Measurements from ENCODE around the gene PPP1R3C. TPM values are rescaled to one million over a fixed set of nuclear protein-coding genes. Genes with fewer than 3 reads are reported as not detected.

PPP1R3C gene
- total RNA-seq, 2 donors from 2014 or later: 89.1 to 241 TPM

DNA sequence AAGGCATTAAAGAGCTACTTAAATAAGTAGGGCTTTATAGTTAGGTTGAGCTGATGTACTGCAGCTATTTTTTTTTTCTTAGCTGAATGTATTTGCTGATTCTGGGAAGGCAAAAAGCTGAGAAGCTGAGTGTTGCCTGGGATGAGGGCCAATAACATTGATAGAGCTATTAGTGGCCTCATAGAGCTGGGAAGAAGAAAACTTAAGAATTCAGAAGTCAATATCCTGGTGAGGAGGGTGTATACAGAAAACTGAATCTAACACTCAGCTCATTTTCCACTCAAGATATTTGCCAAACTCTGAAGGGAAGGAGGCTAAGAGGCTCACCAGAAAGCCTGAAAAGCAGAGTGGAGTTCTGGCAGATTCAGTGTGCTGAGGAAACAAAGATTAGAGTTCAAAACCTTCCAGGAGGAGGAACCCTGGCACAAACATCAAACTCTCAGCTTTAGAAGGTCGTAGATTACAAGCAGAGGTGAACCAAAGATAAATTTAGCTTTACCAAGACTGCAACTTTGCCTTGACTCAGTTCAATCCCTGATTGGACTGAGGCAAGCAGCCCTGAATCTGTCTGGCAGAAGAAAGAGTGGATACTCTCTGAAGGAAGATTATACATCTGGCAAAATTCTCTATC lies 11.3 kb downstream of the PPP1R3C start:
- TF ChIP-seq, protein P1, sequence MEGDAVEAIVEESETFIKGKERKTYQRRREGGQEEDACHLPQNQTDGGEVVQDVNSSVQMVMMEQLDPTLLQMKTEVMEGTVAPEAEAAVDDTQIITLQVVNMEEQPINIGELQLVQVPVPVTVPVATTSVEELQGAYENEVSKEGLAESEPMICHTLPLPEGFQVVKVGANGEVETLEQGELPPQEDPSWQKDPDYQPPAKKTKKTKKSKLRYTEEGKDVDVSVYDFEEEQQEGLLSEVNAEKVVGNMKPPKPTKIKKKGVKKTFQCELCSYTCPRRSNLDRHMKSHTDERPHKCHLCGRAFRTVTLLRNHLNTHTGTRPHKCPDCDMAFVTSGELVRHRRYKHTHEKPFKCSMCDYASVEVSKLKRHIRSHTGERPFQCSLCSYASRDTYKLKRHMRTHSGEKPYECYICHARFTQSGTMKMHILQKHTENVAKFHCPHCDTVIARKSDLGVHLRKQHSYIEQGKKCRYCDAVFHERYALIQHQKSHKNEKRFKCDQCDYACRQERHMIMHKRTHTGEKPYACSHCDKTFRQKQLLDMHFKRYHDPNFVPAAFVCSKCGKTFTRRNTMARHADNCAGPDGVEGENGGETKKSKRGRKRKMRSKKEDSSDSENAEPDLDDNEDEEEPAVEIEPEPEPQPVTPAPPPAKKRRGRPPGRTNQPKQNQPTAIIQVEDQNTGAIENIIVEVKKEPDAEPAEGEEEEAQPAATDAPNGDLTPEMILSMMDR (IDR thresholded peaks at IDR 0.05): no peak
- H3K27ac ChIP-seq: no peak overlapping the region
- peaks cover 0 to 3% of the 10 kb centered on the region in 2 donors for H3K4me1 ChIP-seq (ENCODE audit: control insufficient read depth in 1 of 2, low read depth in 2 of 2)
- H3K36me3 ChIP-seq: peaks cover 12% of the 10 kb centered on the region
- H3K27me3 ChIP-seq (replicated peaks; ENCODE audit: insufficient read depth): no peaks in the 10 kb centered on the region
- no peak overlapping the region for H3K4me3 ChIP-seq
- DNase-seq (ENCODE audit: low spot score) (no peak), ATAC-seq (ENCODE audit: insufficient number of reproducible peaks, low FRiP score, low read depth) (no peak)
- H3K9me3 ChIP-seq: no peaks in the 10 kb centered on the region

DNA sequence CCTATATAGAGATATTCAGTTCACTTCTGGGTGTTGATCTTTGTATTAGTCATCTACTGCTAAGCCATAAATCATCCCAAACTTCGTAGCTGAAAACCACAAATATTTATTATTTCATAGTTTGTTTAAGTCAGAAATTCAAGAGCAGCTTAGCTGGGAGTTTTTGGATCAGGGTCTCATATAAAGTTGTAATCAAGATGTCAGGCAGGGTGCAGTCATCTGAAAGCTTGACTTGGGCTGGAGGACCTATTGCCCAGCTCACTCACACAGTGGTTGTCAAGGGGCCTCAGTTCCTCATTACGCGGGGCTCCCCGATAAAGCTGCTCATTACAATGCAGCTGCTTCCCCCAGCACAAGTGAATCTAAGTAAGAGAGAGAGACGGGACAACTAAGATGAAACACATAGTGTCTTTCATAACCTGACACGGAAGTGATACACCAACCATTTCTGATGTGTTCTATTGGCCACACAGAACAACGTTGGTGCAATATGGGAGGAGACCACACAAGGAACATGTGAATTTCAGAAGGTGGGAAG lies 15.7 kb downstream of the PPP1R3C start:
- no peak for DNase-seq (ENCODE audit: low spot score)
- peaks cover 7 to 17% of the 10 kb centered on the region in 2 donors for H3K4me1 ChIP-seq (ENCODE audit: control insufficient read depth in 1 of 2, low read depth in 2 of 2)
- H3K4me3 ChIP-seq: no peak overlapping the region

DNA sequence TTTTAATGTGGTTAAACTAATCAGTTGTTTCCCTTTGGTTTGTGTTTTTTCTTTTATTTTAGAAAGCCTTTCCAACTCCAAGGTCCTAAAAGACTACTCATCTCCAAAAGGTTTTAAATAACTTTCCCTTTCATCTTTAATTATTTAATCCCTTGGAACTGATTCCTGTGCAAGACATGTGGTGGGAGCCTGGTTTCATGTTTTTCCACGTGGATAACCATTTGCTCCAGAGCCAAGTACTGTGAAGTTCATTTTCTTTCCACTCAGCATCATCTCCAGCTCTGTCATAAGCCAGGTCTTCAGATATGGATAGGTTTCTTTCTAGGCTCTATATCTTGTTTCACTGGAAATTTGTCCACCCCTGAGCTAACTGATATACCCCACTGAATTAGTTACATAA lies 16.7 kb downstream of the PPP1R3C start:
- H3K4me3 ChIP-seq: no peak overlapping the region
- H3K27ac ChIP-seq: no peak overlapping the region
- H3K9me3 ChIP-seq: no peaks in the 10 kb centered on the region
- no peaks in the 10 kb centered on the region for H3K27me3 ChIP-seq (replicated peaks; ENCODE audit: insufficient read depth)
- DNase-seq (ENCODE audit: low spot score) (no peak), ATAC-seq (ENCODE audit: insufficient number of reproducible peaks, low FRiP score, low read depth) (no peak)
- H3K4me1 ChIP-seq (ENCODE audit: control insufficient read depth in 1 of 2, low read depth in 2 of 2): peaks cover 8 to 23% of the 10 kb centered on the region in 2 donors
- no peaks in the 10 kb centered on the region for H3K36me3 ChIP-seq
- TF ChIP-seq, protein P1 (IDR thresholded peaks at IDR 0.05): no peak

More for the DNA sequence above, 15.7 kb downstream of the PPP1R3C start:
- no peaks in the 10 kb centered on the region for H3K36me3 ChIP-seq
- ATAC-seq (ENCODE audit: insufficient number of reproducible peaks, low FRiP score, low read depth): no peak
- no peaks in the 10 kb centered on the region for H3K27me3 ChIP-seq (replicated peaks; ENCODE audit: insufficient read depth)
- TF ChIP-seq, protein P1 (IDR thresholded peaks at IDR 0.05): no peak
- no peaks in the 10 kb centered on the region for H3K9me3 ChIP-seq
- H3K27ac ChIP-seq: no peak overlapping the region

DNA sequence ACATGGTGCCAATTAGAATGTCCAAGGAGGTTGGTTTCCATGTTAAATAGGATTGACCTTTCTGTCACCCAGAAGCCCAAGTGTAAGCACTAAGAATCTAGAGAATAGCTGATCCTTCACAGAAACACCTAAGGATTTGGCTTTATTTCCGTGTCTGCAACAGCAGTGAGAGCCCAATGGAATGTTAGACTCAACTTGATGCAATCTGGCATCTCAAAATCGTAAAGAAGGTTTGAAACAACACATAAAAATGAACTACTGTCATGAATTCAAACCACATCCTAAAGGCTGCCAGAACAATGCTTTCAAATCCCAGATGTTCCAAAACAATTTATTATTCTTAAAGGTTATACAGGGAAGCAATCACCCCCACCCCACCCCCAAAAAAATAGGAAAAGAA lies 18.6 kb downstream of the PPP1R3C start:
- Histone ChIP-seq H3K36me3 (no peaks in the 10 kb centered on the region), H3K4me1 (ENCODE audit: control insufficient read depth in 1 of 2, low read depth in 2 of 2) (peaks cover 21 to 42% of the 10 kb centered on the region in 2 donors), H3K27ac (peak overlapping the region; percentile 27 to 71), H3K27me3 (replicated peaks; ENCODE audit: insufficient read depth) (no peaks in the 10 kb centered on the region), H3K4me3 (no peak overlapping the region), H3K9me3 (no peaks in the 10 kb centered on the region)
- TF ChIP-seq, protein P1 (IDR thresholded peaks at IDR 0.05): no peak
- DNase-seq (ENCODE audit: low spot score) (no peak), ATAC-seq (ENCODE audit: insufficient number of reproducible peaks, low FRiP score, low read depth) (no peak)

DNA sequence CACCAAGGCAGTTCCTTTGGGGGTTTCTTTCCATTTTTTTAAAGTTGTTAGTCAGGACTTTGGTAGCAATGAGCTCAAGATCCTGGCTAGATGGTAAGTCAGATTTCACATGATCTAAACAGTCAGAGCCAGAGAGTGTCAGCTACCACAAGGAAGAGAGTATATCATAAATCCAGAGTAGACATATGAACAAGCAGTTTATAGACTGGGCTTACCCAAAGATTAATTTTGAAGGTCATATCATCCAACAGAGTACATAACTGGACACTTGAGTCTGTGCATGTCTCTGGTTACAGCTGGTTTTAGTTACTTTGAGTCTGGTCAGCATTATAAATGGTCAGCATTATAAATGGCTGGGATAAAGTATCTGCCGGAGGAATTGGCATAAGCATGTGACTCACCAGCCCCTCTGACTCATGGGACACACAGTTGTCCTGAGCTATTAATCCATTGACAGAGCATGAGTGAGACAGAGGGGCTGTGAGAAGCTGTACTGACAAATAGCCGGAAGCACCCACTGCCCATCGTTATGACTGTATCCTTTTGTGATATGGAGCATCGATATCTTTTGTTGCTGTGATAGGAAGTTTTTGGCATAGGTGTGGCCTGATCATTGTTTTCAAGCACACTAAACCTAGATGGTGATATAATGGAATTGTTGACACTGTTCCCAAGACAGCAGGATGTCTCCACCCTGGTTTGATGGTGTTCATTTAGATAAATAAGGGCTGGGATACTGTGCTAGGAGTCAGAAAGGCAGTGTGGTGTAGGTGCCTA lies 19.3 kb downstream of the PPP1R3C start:
- peak; percentile 72 for ATAC-seq (ENCODE audit: insufficient number of reproducible peaks, low FRiP score, low read depth)
- peak; percentile 61 for DNase-seq (ENCODE audit: low spot score)
- Histone ChIP-seq H3K4me1 (ENCODE audit: control insufficient read depth in 1 of 2, low read depth in 2 of 2) (peaks cover 21 to 48% of the 10 kb centered on the region in 2 donors), H3K4me3 (no peak overlapping the region), H3K27ac (peak overlapping the region; percentile 27 to 71), H3K27me3 (replicated peaks; ENCODE audit: insufficient read depth) (no peaks in the 10 kb centered on the region), H3K36me3 (no peaks in the 10 kb centered on the region), H3K9me3 (no peaks in the 10 kb centered on the region)
- TF ChIP-seq, protein P1 (IDR thresholded peaks at IDR 0.05): no peak

Measured in thoracic aorta (tissue), 2 donors.